ENCODE results near the gene FOXK2. TPM values are rescaled to one million over a fixed set of nuclear protein-coding genes. Genes with fewer than 3 reads are reported as not detected.

The FOXK2 gene
- total and polyA plus RNA-seq, 2 of the 8 experiments (the other 6 are each of a cell fraction or from before 2014, with no cell fraction given), result 34.7 to 64.9 TPM

- TF ChIP-seq, protein P1, sequence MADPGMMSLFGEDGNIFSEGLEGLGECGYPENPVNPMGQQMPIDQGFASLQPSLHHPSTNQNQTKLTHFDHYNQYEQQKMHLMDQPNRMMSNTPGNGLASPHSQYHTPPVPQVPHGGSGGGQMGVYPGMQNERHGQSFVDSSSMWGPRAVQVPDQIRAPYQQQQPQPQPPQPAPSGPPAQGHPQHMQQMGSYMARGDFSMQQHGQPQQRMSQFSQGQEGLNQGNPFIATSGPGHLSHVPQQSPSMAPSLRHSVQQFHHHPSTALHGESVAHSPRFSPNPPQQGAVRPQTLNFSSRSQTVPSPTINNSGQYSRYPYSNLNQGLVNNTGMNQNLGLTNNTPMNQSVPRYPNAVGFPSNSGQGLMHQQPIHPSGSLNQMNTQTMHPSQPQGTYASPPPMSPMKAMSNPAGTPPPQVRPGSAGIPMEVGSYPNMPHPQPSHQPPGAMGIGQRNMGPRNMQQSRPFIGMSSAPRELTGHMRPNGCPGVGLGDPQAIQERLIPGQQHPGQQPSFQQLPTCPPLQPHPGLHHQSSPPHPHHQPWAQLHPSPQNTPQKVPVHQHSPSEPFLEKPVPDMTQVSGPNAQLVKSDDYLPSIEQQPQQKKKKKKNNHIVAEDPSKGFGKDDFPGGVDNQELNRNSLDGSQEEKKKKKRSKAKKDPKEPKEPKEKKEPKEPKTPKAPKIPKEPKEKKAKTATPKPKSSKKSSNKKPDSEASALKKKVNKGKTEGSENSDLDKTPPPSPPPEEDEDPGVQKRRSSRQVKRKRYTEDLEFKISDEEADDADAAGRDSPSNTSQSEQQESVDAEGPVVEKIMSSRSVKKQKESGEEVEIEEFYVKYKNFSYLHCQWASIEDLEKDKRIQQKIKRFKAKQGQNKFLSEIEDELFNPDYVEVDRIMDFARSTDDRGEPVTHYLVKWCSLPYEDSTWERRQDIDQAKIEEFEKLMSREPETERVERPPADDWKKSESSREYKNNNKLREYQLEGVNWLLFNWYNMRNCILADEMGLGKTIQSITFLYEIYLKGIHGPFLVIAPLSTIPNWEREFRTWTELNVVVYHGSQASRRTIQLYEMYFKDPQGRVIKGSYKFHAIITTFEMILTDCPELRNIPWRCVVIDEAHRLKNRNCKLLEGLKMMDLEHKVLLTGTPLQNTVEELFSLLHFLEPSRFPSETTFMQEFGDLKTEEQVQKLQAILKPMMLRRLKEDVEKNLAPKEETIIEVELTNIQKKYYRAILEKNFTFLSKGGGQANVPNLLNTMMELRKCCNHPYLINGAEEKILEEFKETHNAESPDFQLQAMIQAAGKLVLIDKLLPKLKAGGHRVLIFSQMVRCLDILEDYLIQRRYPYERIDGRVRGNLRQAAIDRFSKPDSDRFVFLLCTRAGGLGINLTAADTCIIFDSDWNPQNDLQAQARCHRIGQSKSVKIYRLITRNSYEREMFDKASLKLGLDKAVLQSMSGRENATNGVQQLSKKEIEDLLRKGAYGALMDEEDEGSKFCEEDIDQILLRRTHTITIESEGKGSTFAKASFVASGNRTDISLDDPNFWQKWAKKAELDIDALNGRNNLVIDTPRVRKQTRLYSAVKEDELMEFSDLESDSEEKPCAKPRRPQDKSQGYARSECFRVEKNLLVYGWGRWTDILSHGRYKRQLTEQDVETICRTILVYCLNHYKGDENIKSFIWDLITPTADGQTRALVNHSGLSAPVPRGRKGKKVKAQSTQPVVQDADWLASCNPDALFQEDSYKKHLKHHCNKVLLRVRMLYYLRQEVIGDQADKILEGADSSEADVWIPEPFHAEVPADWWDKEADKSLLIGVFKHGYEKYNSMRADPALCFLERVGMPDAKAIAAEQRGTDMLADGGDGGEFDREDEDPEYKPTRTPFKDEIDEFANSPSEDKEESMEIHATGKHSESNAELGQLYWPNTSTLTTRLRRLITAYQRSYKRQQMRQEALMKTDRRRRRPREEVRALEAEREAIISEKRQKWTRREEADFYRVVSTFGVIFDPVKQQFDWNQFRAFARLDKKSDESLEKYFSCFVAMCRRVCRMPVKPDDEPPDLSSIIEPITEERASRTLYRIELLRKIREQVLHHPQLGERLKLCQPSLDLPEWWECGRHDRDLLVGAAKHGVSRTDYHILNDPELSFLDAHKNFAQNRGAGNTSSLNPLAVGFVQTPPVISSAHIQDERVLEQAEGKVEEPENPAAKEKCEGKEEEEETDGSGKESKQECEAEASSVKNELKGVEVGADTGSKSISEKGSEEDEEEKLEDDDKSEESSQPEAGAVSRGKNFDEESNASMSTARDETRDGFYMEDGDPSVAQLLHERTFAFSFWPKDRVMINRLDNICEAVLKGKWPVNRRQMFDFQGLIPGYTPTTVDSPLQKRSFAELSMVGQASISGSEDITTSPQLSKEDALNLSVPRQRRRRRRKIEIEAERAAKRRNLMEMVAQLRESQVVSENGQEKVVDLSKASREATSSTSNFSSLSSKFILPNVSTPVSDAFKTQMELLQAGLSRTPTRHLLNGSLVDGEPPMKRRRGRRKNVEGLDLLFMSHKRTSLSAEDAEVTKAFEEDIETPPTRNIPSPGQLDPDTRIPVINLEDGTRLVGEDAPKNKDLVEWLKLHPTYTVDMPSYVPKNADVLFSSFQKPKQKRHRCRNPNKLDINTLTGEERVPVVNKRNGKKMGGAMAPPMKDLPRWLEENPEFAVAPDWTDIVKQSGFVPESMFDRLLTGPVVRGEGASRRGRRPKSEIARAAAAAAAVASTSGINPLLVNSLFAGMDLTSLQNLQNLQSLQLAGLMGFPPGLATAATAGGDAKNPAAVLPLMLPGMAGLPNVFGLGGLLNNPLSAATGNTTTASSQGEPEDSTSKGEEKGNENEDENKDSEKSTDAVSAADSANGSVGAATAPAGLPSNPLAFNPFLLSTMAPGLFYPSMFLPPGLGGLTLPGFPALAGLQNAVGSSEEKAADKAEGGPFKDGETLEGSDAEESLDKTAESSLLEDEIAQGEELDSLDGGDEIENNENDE (IDR thresholded peaks at IDR 0.05; ENCODE audit: insufficient replicate concordance, low read length), result no peak
These were observed 25.1 kb upstream of the FOXK2 start (continued) for GRCh38 chr17:82494236-82495055.
